NAMALWA (cell line): Measurements from ENCODE around the gene FILIP1L.

Source experiments
- DNase-seq: peaks from one replicate; pipeline ENCODE4 v3.0.0-alpha.2; 2015; ENCODE audit warnings: low spot score

Gene FILIP1L

GRCh38 chr3:99867594-99868310 lies 246.5 kb downstream of the FILIP1L start:
- DNase-seq: no peak

- no peak for DNase-seq
These were observed 248.0 kb downstream of the FILIP1L start for GRCh38 chr3:99866261-99866761.

DNA sequence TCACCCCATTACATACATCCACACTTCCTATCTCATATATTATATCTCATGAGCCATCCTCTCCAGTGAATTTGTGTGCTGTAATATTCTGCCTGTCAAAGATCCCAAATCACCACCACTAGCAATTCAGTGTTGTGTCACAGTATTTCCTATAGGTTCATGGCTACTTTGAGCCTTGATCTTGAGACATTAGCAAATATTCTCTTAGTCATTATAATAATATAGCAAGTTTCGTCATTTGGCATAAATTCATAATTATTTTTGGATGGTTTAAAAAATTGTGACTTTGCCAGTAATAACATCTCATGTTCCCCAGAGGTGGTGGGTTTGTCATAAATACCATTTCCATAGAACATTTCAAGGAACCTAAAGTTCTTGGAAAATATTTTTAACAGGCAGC lies 249.0 kb downstream of the FILIP1L start:
- no peak for DNase-seq

DNA sequence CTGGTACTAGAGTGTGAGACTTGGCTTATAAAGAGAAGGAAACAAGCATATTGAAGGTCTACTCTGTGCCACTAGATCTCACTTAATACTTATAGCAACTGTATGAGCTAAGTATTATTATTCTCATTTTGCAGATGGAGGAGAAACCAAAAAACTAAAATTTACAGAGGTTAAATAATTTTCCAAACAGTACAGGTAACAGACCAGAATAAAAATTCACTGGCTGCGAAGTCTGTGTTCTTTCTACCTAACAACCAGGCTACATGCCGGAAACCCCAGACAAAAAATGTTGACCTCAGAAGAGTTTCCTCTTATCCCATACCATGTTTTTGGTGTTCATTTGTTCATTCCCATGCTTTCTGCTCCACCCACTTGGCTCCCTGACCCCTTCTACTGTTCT lies 250.0 kb downstream of the FILIP1L start:
- no peak for DNase-seq

GRCh38 chr3:99863588-99863987 lies 250.7 kb downstream of the FILIP1L start:
- DNase-seq: no peak

- DNase-seq: no peak
These were observed 251.3 kb downstream of the FILIP1L start for GRCh38 chr3:99863002-99863401.

GRCh38 chr3:99862208-99862607 lies 252.1 kb downstream of the FILIP1L start:
- DNase-seq: no peak

- DNase-seq: no peak
These were observed 253.1 kb downstream of the FILIP1L start for GRCh38 chr3:99861216-99861615.

DNA sequence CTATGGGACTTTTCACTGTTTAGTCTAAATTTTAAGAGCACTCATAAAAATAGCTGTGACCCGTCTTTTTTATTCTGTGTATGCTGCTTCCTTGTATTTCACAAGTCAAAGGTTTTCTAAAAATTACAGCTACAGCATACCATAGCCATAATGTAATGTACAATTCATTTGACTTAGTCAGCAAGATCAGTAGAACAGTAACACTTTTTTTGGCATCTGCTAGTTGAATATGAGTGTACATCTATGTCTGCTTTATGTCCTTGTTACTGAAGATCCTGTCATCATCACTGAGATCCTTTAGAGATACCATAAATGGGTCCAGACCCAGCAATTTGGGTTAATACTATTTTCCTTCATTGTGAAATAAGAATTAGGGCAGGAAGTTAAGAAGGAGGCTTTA lies 254.5 kb downstream of the FILIP1L start:
- DNase-seq: no peak

DNA sequence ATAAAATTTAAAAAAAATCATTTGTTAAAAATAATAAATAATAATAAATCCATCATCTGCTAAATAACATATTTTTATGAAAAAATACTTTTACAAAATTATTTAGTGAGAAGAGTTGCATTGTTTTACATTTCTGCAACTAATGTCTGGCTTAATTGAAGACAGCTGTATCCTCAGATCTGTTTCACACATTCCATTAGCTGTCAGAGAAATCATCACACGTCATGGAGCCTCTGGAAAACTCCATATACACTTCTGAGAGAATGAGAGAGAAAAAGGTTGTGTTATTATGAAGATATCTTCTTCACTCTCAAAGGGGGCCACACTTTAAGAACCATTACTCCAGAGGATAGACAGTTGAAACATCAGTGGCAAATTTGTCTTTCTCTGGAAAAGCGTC lies 255.8 kb downstream of the FILIP1L start:
- no peak for DNase-seq

GRCh38 chr3:99857278-99857677 lies 257.0 kb downstream of the FILIP1L start:
- no peak for DNase-seq

DNA sequence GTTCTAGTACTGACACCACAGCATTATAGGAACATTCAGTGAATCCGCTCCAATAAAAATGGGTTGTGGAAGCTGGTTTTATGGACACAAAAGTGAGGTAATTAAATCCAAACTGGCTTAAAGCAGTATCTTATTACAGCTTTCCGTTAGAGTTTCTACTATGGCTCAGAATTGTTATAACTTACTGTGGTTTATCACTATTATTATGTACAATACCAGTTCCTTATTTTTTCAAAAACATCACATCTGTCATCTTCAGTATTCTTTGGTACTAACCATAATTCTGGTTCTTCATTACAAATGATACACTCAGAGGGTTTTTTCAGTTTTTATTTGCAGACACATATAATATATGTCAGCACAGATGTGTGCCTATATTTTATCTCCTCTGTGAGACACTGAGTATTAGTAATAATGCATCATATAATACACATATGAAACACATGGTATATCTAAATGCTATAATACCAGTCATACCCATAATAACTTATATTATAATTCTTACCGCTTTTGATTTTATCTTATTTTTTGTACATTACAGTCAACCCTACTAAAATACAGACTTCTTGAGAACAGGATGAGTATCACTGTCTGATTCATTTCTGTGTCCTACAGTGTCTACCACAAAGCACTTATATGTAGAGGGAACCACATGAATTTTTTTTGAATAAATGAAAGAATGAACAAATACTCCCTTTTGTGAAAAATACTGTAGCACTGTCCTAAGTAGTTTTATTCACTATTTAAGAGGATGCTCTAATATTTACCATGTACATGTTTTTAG lies 257.7 kb downstream of the FILIP1L start:
- no peak for DNase-seq

GRCh38 chr3:99855900-99856299 lies 258.4 kb downstream of the FILIP1L start:
- DNase-seq: no peak

GRCh38 chr3:99854756-99855298 lies 259.5 kb downstream of the FILIP1L start:
- no peak for DNase-seq

DNA sequence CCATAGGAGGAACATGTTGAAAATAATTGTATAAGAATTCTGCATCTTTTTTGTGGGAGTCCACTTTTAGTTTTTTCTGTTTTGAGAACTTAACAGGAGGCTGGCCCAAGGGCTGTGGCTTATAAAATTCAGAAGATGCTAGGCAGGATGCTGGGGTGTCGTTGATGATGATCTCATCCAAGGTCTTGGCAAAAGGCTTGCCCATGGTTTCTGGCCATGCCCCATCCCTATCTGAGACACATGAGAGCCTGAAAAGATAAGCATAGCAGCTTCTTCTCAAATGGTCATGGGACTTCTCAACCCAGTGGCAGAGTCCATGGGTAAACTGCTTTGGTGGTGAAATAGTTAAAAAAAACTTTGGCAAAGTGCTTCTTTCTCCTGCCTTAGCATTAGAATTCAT lies 261.4 kb downstream of the FILIP1L start:
- DNase-seq: no peak

- no peak for DNase-seq
These were observed 262.3 kb downstream of the FILIP1L start for GRCh38 chr3:99851955-99852354.

DNA sequence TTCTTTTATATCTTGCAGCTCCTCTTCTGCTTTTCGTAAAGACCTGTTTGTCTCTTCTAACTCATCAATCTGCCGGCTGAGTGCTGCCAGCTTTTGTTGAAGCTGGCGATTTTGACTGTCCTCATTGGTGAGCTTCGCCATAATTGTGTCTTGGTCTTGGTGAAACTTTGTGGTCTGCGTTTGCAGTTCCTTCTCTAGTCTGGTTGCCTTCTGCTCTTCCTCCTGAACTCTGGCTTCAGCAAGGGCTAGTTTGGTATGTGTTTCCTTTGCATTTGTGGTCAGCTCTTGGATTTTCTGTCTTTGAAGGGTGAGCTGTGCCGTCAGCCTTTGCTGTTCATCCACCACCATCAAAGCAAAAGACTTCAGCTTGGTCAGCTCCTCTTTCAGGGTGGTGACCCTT lies 263.7 kb downstream of the FILIP1L start:
- no peak for DNase-seq

- DNase-seq: no peak
These were observed 265.9 kb downstream of the FILIP1L start for GRCh38 chr3:99848433-99848832.

DNA sequence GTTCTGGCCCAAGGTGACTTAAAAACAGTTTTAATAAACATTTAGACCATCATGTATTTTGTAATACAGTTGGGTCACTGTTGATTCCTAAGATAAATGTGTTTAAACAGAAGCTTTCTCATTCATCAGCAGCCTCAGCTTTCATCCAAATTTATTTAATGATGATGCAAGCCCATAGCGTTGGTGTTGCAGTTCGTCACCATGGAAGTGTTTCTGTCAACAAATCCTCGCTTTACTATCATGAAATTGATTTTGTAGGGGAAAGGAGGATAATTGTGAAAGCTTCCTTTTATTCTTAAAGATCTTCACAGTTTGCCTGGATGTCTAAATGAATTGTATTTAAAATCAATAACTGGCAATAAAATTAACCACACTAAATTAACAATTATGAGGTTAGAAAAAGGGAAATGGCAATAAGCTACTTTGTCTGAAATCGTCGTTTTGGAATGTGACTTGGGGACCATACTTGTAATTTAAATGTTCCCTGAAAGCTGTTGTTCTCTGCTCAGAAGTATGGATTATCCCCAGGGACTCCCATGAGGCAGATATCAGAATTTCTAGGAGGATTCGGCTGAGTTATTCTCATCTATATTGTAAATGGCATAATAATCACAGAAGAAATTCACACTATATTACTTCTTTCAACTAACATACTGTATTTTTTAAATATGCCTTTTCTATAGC lies 267.7 kb downstream of the FILIP1L start:
- DNase-seq: no peak

- DNase-seq: no peak
These were observed 268.3 kb downstream of the FILIP1L start for GRCh38 chr3:99845999-99846398.

DNA sequence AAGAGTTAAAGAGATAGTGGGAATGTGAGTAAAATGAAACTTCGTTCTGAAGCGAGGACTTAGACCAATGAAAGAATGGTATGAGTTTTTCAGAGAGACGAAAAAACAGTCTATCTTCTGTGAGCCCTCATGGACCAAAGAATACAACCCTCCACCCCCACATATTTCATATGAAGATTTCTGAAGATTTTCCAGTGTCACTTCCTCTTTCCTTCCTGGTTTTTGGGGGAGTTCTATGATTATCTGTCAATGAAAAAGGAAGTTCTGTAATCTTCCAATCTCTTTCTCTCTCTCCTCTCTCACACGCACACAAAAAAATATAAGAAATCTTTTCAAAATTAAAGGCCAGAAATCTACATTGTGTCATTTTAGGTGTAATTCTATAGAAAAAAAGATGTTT lies 269.0 kb downstream of the FILIP1L start:
- DNase-seq: no peak

GRCh38 chr3:99843590-99844258 lies 270.6 kb downstream of the FILIP1L start:
- no peak for DNase-seq
